ENCODE data around the gene CDC42. TPM values are rescaled to one million over a fixed set of nuclear protein-coding genes. Genes with fewer than 3 reads are reported as not detected.
A peak's percentile ranks its signal among the peaks of the same experiment; 100 is the strongest.

CDC42 gene
- total and polyA plus RNA-seq, 10 of the 15 experiments (the other 5 are each of a cell fraction or from before 2014, with no cell fraction given): 184 to 479 (median 326) TPM

DNA sequence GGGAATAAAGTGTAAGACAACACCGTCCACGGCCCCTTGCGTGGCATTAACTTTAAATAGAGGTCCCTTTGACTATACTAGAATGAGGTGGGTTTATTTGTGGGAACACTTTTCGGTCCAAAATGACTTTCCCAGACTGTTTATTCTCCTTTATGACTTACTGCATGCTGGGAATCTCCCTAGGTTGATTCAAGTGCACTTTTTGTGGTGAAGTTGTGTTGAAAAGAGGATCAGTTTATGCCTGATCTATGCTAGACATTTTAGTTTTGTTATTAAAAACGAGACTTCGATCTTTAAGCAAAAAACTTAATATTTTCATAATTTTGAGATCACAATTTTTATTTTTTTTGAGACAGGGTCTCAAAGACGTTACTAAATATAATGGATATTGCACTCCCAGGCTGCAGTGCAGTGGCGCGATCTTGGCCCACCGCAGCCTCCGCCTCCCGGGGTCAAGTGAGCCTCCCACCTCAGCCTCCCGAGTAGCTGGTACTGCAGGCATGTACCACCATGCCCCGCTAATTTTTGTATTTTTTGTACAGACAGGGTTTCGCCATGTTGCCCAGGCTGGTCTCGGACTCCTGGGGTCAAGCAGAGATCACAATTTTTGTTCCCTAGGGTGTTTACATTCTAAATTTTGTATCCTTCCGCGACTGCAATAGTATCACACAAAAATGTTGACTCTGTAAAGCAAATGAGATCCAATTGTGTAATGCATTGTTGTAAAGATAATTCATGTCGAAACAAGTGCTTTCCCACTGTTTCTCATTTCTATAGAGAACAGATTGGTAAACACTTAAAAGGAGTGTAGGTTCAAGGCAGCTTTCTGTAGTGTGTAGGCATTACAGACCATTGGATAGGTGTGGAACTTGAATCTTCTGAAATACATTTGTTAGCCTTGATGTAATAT is 1.6 kb downstream of the CDC42 start (continued):
- no peak for TF ChIP-seq HSF1 (IDR thresholded peaks at IDR 0.05; ENCODE audit: low read depth, low read length)
- TF ChIP-seq NRF1 (conservative IDR thresholded peaks at IDR 0.05; ENCODE audit: low read depth, low read length): no peak
- TF ChIP-seq TCF12 (IDR thresholded peaks at IDR 0.05; ENCODE audit: low read depth, low read length): no peak
- TF ChIP-seq TBL1XR1 (IDR thresholded peaks at IDR 0.05; ENCODE audit: low read depth, low read length): no peak
- TF ChIP-seq ATF2 (IDR thresholded peaks at IDR 0.05; ENCODE audit: low read length): peak; percentile 9; the same call in 1 of the 2 replicates

DNA sequence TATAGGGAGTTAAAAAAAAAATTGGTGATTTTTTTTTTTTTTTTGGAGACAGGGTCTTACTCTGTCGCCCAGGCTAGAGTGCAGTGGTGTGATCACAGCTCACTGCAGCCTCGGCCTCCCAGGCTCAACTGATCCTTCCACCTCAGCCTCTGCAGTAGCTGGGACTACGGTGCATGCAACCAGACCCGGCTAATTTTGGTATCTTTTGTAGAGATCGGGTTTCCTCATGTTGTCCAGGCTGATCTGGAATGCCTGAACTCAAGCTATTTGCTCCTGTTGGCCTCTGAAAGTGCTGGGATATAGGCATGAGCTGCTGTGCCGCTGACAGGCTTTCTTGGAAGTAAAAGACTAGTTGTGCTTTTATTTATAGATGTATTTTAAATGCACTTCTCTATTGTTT is 3.0 kb downstream of the CDC42 start:
- SMC1A ChIA-PET (ENCODE audit: uncharacterized antibody, unreplicated experiment): interaction anchor here (0.6 to 11.2 kb wide), 8 partner anchors 17 to 428 kb away, joined by 4 to 100 read pairs (median 4); no protein-coding TSS in a partner anchor
- TF ChIP-seq PAX8 (IDR thresholded peaks at IDR 0.05): no peak
- no peak for TF ChIP-seq SIX5 (IDR thresholded peaks at IDR 0.05; ENCODE audit: low read depth, low read length, severe bottlenecking)
- no peak for TF ChIP-seq KAT2A (conservative IDR thresholded peaks at IDR 0.05; ENCODE audit: control insufficient read depth, low read depth, low read length)
- no peak for TF ChIP-seq PRDM15 (CRISPR knock-in tag; IDR thresholded peaks at IDR 0.05)
- no peak for TF ChIP-seq GABPA (IDR thresholded peaks at IDR 0.05; ENCODE audit: low read depth)
- TF ChIP-seq RFX5 (IDR thresholded peaks at IDR 0.05; ENCODE audit: low read depth, low read length): no peak
- no peak for TF ChIP-seq CBX5 (IDR thresholded peaks at IDR 0.05; ENCODE audit: low read depth)
- TF ChIP-seq RAD21 (IDR thresholded peaks at IDR 0.05; ENCODE audit: insufficient read depth, low read depth, low read length): no peak
- no peak for TF ChIP-seq TARDBP (IDR thresholded peaks at IDR 0.05; ENCODE audit: borderline replicate concordance)
- TF ChIP-seq MYB (IDR thresholded peaks at IDR 0.05; ENCODE audit: borderline replicate concordance, low read depth, low read length): no peak

More for the DNA sequence above, 3.0 kb downstream of the CDC42 start:
- peaks cover 77% of the 10 kb centered on the region for H3K79me2 ChIP-seq (ENCODE audit: control insufficient read depth, insufficient read depth, low read length)
- DNase-seq (ENCODE audit: low read depth, low spot score): no peak
- ATAC-seq: no peak
- no peak for FAIRE-seq
- no peaks in the 10 kb centered on the region for H3K9me3 ChIP-seq (replicated peaks; ENCODE audit: control insufficient read depth, insufficient read depth, low read length)
- peak overlapping the region; percentile 41 for H3K4me3 ChIP-seq
- H3K36me3 ChIP-seq (ENCODE audit: control insufficient read depth in 2 of 2, insufficient read depth in 2 of 2, low read length in 1 of 2): peaks cover 0 to 10% of the 10 kb centered on the region in 2 experiments; a peak in 2 of 4 replicates
- RAD21 ChIA-PET (ENCODE audit: unreplicated experiment): interaction anchor here (0.7 to 4.6 kb wide), 7 partner anchors 10 to 1469 kb away, joined by 3 to 54 read pairs (median 3); no protein-coding TSS in a partner anchor
- intact Hi-C loops (cut with micrococcal nuclease; ENCODE audit: unreplicated experiment) (no loop called here), in situ Hi-C loops (cut with MboI) (no loop called here)
- H4K20me1 ChIP-seq (ENCODE audit: control insufficient read depth, insufficient read depth): peaks cover 12% of the 10 kb centered on the region; the same call in 1 of the 2 replicates
- POLR2A ChIA-PET: interaction anchor here (0.7 to 21.4 kb wide), 8 partner anchors 8 to 38 kb away, joined by 3 to 325 read pairs (median 4); no protein-coding TSS in a partner anchor
- 11% methylated on average over 6 of the region's 6 CpGs for WGBS (ENCODE audit: insufficient coverage, insufficient replicate concordance, low lambda C conversion rate, missing lambda C conversion rate)
- H3K4me2 ChIP-seq (ENCODE audit: control insufficient read depth, insufficient read depth): peak overlapping the region; percentile 57
- peaks cover 4% of the 10 kb centered on the region for H3K4me1 ChIP-seq (ENCODE audit: control insufficient read depth, insufficient read depth, low read length)
- no peak overlapping the region for H2AFZ ChIP-seq (ENCODE audit: control insufficient read depth, low read depth, low read length)
- CTCF ChIA-PET: interaction anchor here (1.0 to 12.9 kb wide), 6 partner anchors 10 to 75 kb away, joined by 3 to 107 read pairs (median 4); no protein-coding TSS in a partner anchor
- H3K9ac ChIP-seq (ENCODE audit: control insufficient read depth, insufficient read depth, low read length): no peak overlapping the region; the same call in 1 of the 2 replicates
- H3K27ac ChIP-seq (ENCODE audit: control insufficient read depth, insufficient read depth): no peak overlapping the region
- H3K27me3 ChIP-seq (replicated peaks in 1 of 2; ENCODE audit: control insufficient read depth in 2 of 2, insufficient read depth in 2 of 2, low read length in 1 of 2): no peaks in the 10 kb centered on the region
- BruUV-seq (replicated peaks): no TSS peak

Measured in GM12878 (cell line).